Activated naive CD8-positive, alpha-beta T cell treated with anti-CD3 and anti-CD28 coated beads, Interleukin-2, amount 50 U/mL, for 24 hours (primary cell): Measurements from ENCODE around the gene SLC9B2.

Experiments
- ATAC-seq: fragments of 150-1000 bp; cut with Tn5 transposase; one replicate; pipeline ENCODE4 v1.10.0; 2021
- DNase-seq: peaks from one replicate; pipeline ENCODE4 v3.0.0; 2021
- H3K27ac Mint-ChIP-seq: one replicate; pipeline ENCODE4 v1.8.0; 2021; ENCODE audit warnings: mild to moderate bottlenecking, mixed read lengths
- H3K27me3 Mint-ChIP-seq: one replicate; pipeline ENCODE4 v1.8.0; 2021; ENCODE audit warnings: mixed read lengths
- H3K36me3 Mint-ChIP-seq: one replicate; pipeline ENCODE4 v1.8.0; 2021; ENCODE audit warnings: low read depth, mixed read lengths
- H3K4me1 Mint-ChIP-seq: one replicate; pipeline ENCODE4 v1.8.0; 2021; ENCODE audit warnings: mixed read lengths
- H3K4me3 Mint-ChIP-seq: one replicate; pipeline ENCODE4 v1.8.0; 2021; ENCODE audit warnings: mild to moderate bottlenecking, moderate library complexity, mixed read lengths
- H3K9me3 Mint-ChIP-seq: one replicate; pipeline ENCODE4 v1.8.0; 2021; ENCODE audit warnings: mixed read lengths

The SLC9B2 gene

GRCh38 chr4:103092245-103092644, 15.7 kb upstream of the SLC9B2 start:
- peaks cover 10% of the 10 kb centered on the region for H3K36me3 Mint-ChIP-seq
- H3K4me3 Mint-ChIP-seq: no peak overlapping the region
- H3K27me3 Mint-ChIP-seq: no peaks in the 10 kb centered on the region
- no peak for ATAC-seq
- peaks cover 14% of the 10 kb centered on the region for H3K4me1 Mint-ChIP-seq
- no peak overlapping the region for H3K27ac Mint-ChIP-seq
- DNase-seq: no peak
- H3K9me3 Mint-ChIP-seq: no peaks in the 10 kb centered on the region

GRCh38 chr4:103091601-103092223, 15.2 kb upstream of the SLC9B2 start:
- Mint-ChIP-seq H3K27ac (no peak overlapping the region), H3K4me3 (no peak overlapping the region), H3K27me3 (no peaks in the 10 kb centered on the region), H3K4me1 (peaks cover 11% of the 10 kb centered on the region), H3K36me3 (peaks cover 8% of the 10 kb centered on the region), H3K9me3 (no peaks in the 10 kb centered on the region)
- peak; percentile 27 for DNase-seq
- peak; percentile 49 for ATAC-seq

GRCh38 chr4:103089481-103089880, 12.9 kb upstream of the SLC9B2 start:
- ATAC-seq: no peak
- H3K27me3 Mint-ChIP-seq: no peaks in the 10 kb centered on the region
- no peak overlapping the region for H3K4me3 Mint-ChIP-seq
- no peak overlapping the region for H3K27ac Mint-ChIP-seq
- H3K9me3 Mint-ChIP-seq: no peaks in the 10 kb centered on the region
- H3K36me3 Mint-ChIP-seq: peaks cover 8% of the 10 kb centered on the region
- DNase-seq: no peak
- H3K4me1 Mint-ChIP-seq: peaks cover 10% of the 10 kb centered on the region

GRCh38 chr4:103086551-103086950, 10.0 kb upstream of the SLC9B2 start:
- H3K27me3 Mint-ChIP-seq: no peaks in the 10 kb centered on the region
- H3K4me1 Mint-ChIP-seq: peaks cover 1% of the 10 kb centered on the region
- peaks cover 9% of the 10 kb centered on the region for H3K36me3 Mint-ChIP-seq
- ATAC-seq (no peak), DNase-seq (no peak)
- H3K4me3 Mint-ChIP-seq: no peak overlapping the region
- no peak overlapping the region for H3K27ac Mint-ChIP-seq
- H3K9me3 Mint-ChIP-seq: no peaks in the 10 kb centered on the region

GRCh38 chr4:103085555-103086196, 9.1 kb upstream of the SLC9B2 start:
- H3K9me3 Mint-ChIP-seq: no peaks in the 10 kb centered on the region
- no peak overlapping the region for H3K27ac Mint-ChIP-seq
- no peak for ATAC-seq
- no peak overlapping the region for H3K4me3 Mint-ChIP-seq
- no peaks in the 10 kb centered on the region for H3K27me3 Mint-ChIP-seq
- H3K4me1 Mint-ChIP-seq: no peaks in the 10 kb centered on the region
- peaks cover 14% of the 10 kb centered on the region for H3K36me3 Mint-ChIP-seq
- no peak for DNase-seq

GRCh38 chr4:103079621-103080020, 3.1 kb upstream of the SLC9B2 start:
- Mint-ChIP-seq H3K36me3 (peaks cover 18% of the 10 kb centered on the region), H3K27ac (no peak overlapping the region), H3K27me3 (no peaks in the 10 kb centered on the region), H3K4me1 (peaks cover 28% of the 10 kb centered on the region), H3K9me3 (no peaks in the 10 kb centered on the region), H3K4me3 (peak overlapping the region; percentile 26)
- DNase-seq: no peak
- no peak for ATAC-seq

GRCh38 chr4:103075894-103076746, 441 bp downstream of the SLC9B2 start:
- peaks cover 33% of the 10 kb centered on the region for H3K36me3 Mint-ChIP-seq
- H3K27ac Mint-ChIP-seq: peak overlapping the region; percentile 99
- DNase-seq (peak; percentile 67), ATAC-seq (peak; percentile 65)
- peak overlapping the region; percentile 94 for H3K4me3 Mint-ChIP-seq
- H3K4me1 Mint-ChIP-seq: peaks cover 50% of the 10 kb centered on the region
- H3K27me3 Mint-ChIP-seq: no peaks in the 10 kb centered on the region
- no peaks in the 10 kb centered on the region for H3K9me3 Mint-ChIP-seq

- Mint-ChIP-seq H3K27me3 (no peaks in the 10 kb centered on the region), H3K36me3 (peaks cover 35% of the 10 kb centered on the region), H3K4me1 (peaks cover 52% of the 10 kb centered on the region), H3K4me3 (peak overlapping the region; percentile 94), H3K27ac (peak overlapping the region; percentile 99), H3K9me3 (no peaks in the 10 kb centered on the region)
- ATAC-seq (no peak), DNase-seq (no peak)
Measured at GRCh38 chr4:103075435-103075893, 1.1 kb downstream of the SLC9B2 start.

- H3K4me3 Mint-ChIP-seq: peak overlapping the region; percentile 94
- no peaks in the 10 kb centered on the region for H3K9me3 Mint-ChIP-seq
- peaks cover 50% of the 10 kb centered on the region for H3K4me1 Mint-ChIP-seq
- ATAC-seq: peak; percentile 2
- H3K27ac Mint-ChIP-seq: peak overlapping the region; percentile 99
- no peaks in the 10 kb centered on the region for H3K27me3 Mint-ChIP-seq
- no peak for DNase-seq
- H3K36me3 Mint-ChIP-seq: peaks cover 38% of the 10 kb centered on the region
Measured at GRCh38 chr4:103074744-103075434, 1.7 kb downstream of the SLC9B2 start.

- no peak for DNase-seq
- Mint-ChIP-seq H3K4me1 (peaks cover 55% of the 10 kb centered on the region), H3K4me3 (peak overlapping the region; percentile 94), H3K9me3 (no peaks in the 10 kb centered on the region), H3K36me3 (peaks cover 38% of the 10 kb centered on the region), H3K27ac (peak overlapping the region; percentile 53), H3K27me3 (no peaks in the 10 kb centered on the region)
- ATAC-seq: no peak
Measured at GRCh38 chr4:103073792-103074438, 2.6 kb downstream of the SLC9B2 start.

- Mint-ChIP-seq H3K4me1 (peaks cover 35% of the 10 kb centered on the region), H3K9me3 (no peaks in the 10 kb centered on the region), H3K36me3 (peaks cover 51% of the 10 kb centered on the region), H3K27ac (peak overlapping the region; percentile 56), H3K4me3 (no peak overlapping the region), H3K27me3 (no peaks in the 10 kb centered on the region)
- ATAC-seq: peak; percentile 69
- DNase-seq: no peak
Measured at GRCh38 chr4:103067841-103068547, 8.6 kb downstream of the SLC9B2 start.

- Mint-ChIP-seq H3K36me3 (peaks cover 38% of the 10 kb centered on the region), H3K27ac (no peak overlapping the region), H3K27me3 (no peaks in the 10 kb centered on the region)
Measured at GRCh38 chr4:103060453-103061148, 16.0 kb downstream of the SLC9B2 start.

GRCh38 chr4:103054030-103054429, 22.5 kb downstream of the SLC9B2 start:
- peaks cover 10% of the 10 kb centered on the region for H3K4me1 Mint-ChIP-seq

More at GRCh38 chr4:103060453-103061148, 16.0 kb downstream of the SLC9B2 start:
- Mint-ChIP-seq H3K4me1 (no peaks in the 10 kb centered on the region), H3K9me3 (no peaks in the 10 kb centered on the region), H3K4me3 (no peak overlapping the region)
- ATAC-seq: no peak
- no peak for DNase-seq

More at GRCh38 chr4:103054030-103054429, 22.5 kb downstream of the SLC9B2 start:
- Mint-ChIP-seq H3K27ac (no peak overlapping the region), H3K4me3 (no peak overlapping the region), H3K36me3 (peaks cover 25% of the 10 kb centered on the region), H3K9me3 (no peaks in the 10 kb centered on the region), H3K27me3 (no peaks in the 10 kb centered on the region)
- ATAC-seq: no peak
- no peak for DNase-seq
